HCT116 (cell line): ENCODE results near the gene TCF7L2. TPM values are rescaled to one million over a fixed set of nuclear protein-coding genes. Genes with fewer than 3 reads are reported as not detected.

Experiments used
- ATAC-seq: fragments of 200-7000 bp; cut with Tn5 transposase; 2 replicates; pipeline ENCODE4 v1.9.1; 2020; ENCODE audit warnings: mild to moderate bottlenecking, moderate library complexity
- BruUV-seq: library from RNA; stranded (reverse); fragments of 400-500 nt; replicated peaks from 2 replicates; lab custom pipeline; 2021; lab: Mats Ljungman, UMichigan
- CTCF ChIA-PET: fragments of 300-600 bp; sonication (Branson Sonifier 250); formaldehyde crosslinking; loops from one replicate; lab custom pipeline; 2021; ENCODE audit warnings: antibody characterized with exemption; lab: Charles Lee
- POLR2A ChIA-PET: fragments of 300-600, 350-600 bp; sonication (Branson Sonifier 250); formaldehyde crosslinking; loops from one replicate; lab custom pipeline; 2021; ENCODE audit warnings: antibody characterized with exemption; lab: Charles Lee
- RAD21 ChIA-PET, 2 experiments: fragments of 300-600 bp; sonication (Branson Sonifier 250); formaldehyde crosslinking; loops; one replicate each; lab custom pipeline; 2023; ENCODE audit warnings: low total read pairs in 2 of 2; ENCODE audit not compliant: uncharacterized antibody in 2 of 2, unreplicated experiment in 2 of 2, low non-redundant PET in 1 of 2; lab: Charles Lee
- DNase-seq: peaks from one replicate; pipeline ENCODE4 v3.0.0-alpha.2; 2010; ENCODE audit warnings: low read depth, low spot score
- H2AFZ ChIP-seq: fragments of 200-600 bp; shearing (Covaris generic), sonication (generic); 2 replicates; pipeline ENCODE4 v1.6.1; 2017; ENCODE audit warnings: low read depth, mixed run types, mixed read lengths, antibody characterized with exemption, low read length; ENCODE audit not compliant: poor library complexity, severe bottlenecking
- H3K27ac ChIP-seq: 2 replicates; pipeline ENCODE4 v1.5.1; 2012; ENCODE audit warnings: low read depth, low read length
- H3K27me3 ChIP-seq: fragments of 200-600 bp; sonication (generic); 2 replicates; pipeline ENCODE4 v1.6.1; 2016; ENCODE audit warnings: mixed run types, low read length, mixed read lengths; ENCODE audit not compliant: insufficient read depth
- H3K36me3 ChIP-seq, 2 experiments: fragments of 200-500 bp in 1 of 2; fragments of 200-600 bp in 1 of 2; sonication (Bioruptor generic) in 1 of 2; sonication (generic) in 1 of 2; 2 replicates each; pipeline versions ENCODE4 v1.5.1 to v1.6.1; 2014 to 2016; ENCODE audit warnings: low read length in 2 of 2, inconsistent platforms in 1 of 2, mixed read lengths in 1 of 2, mixed run types in 1 of 2; ENCODE audit not compliant: insufficient read depth in 2 of 2, control insufficient read depth in 1 of 2
- H3K4me1 ChIP-seq, 2 experiments: fragments of 200-600 bp in 1 of 2; sonication (generic) in 1 of 2; 2 replicates each; pipeline versions ENCODE4 v1.5.1 to v1.6.1; 2012 to 2017; ENCODE audit warnings: low read length in 2 of 2, inconsistent platforms in 1 of 2, mild to moderate bottlenecking in 1 of 2, mixed read lengths in 1 of 2, mixed run types in 1 of 2, moderate library complexity in 1 of 2; ENCODE audit not compliant: insufficient read depth in 2 of 2, control insufficient read depth in 1 of 2
- H3K4me2 ChIP-seq: fragments of 200-600 bp; sonication (generic); 2 replicates; pipeline ENCODE4 v1.6.1; 2017; ENCODE audit warnings: mixed run types, low read length, mixed read lengths
- H3K4me3 ChIP-seq, 2 experiments: fragments of 200-600 bp in 1 of 2; sonication (generic) in 1 of 2; replicated peaks in 1 of 2; 2 replicates each; pipeline ENCODE4 v1.5.1; 2011 to 2016; ENCODE audit warnings: low read length in 2 of 2, control low read depth in 1 of 2, low read depth in 1 of 2, mild to moderate bottlenecking in 1 of 2, mixed read lengths in 1 of 2, mixed run types in 1 of 2
- H3K79me2 ChIP-seq: fragments of 200-600 bp; sonication (generic); 2 replicates; pipeline ENCODE4 v1.6.1; 2017; ENCODE audit warnings: mild to moderate bottlenecking, mixed run types, low read length, moderate library complexity, mixed read lengths; ENCODE audit not compliant: insufficient read depth
- H3K9ac ChIP-seq: fragments of 200-600 bp; sonication (generic); 2 replicates; pipeline ENCODE4 v1.6.1; 2016; ENCODE audit warnings: low read length, mixed read lengths
- H3K9me2 ChIP-seq: fragments of 200-600 bp; sonication (generic), shearing (Covaris generic); 2 replicates; pipeline ENCODE4 v1.6.1; 2017; ENCODE audit warnings: mixed run types, mild to moderate bottlenecking, moderate library complexity; ENCODE audit not compliant: insufficient read depth
- H3K9me3 ChIP-seq, 2 experiments: fragments of 200-500 bp in 1 of 2; fragments of 200-600 bp in 1 of 2; sonication (Bioruptor generic) in 1 of 2; sonication (generic) in 1 of 2; 2 replicates each; pipeline ENCODE4 v1.6.1; 2014 to 2017; ENCODE audit warnings: low read length in 2 of 2, mixed read lengths in 2 of 2, inconsistent platforms in 1 of 2, low read depth in 1 of 2, mild to moderate bottlenecking in 1 of 2, mixed run types in 1 of 2, moderate library complexity in 1 of 2; ENCODE audit not compliant: control insufficient read depth in 1 of 2, insufficient read depth in 1 of 2
- H4K20me1 ChIP-seq: fragments of 200-600 bp; sonication (generic), shearing (Covaris generic); 2 replicates; pipeline ENCODE4 v1.6.1; 2017; ENCODE audit warnings: mixed run types, mild to moderate bottlenecking, moderate library complexity; ENCODE audit not compliant: insufficient read depth
- CEBPB ChIP-seq: IDR thresholded peaks from 2 replicates; pipeline ENCODE4 v1.6.1; 2012; ENCODE audit warnings: low read depth
- ELF1 ChIP-seq: IDR thresholded peaks from 2 replicates; pipeline ENCODE4 v1.6.1; 2012; ENCODE audit warnings: low read depth, borderline replicate concordance
- EZH2phosphoT487 ChIP-seq: fragments of 200-600 bp; IDR thresholded peaks from 2 replicates; pipeline ENCODE4 v1.6.1; 2018; ENCODE audit warnings: antibody characterized with exemption, borderline replicate concordance
- FOSL1 ChIP-seq: IDR thresholded peaks from 2 replicates; pipeline ENCODE4 v1.6.1; 2012; ENCODE audit warnings: low read depth
- JUND ChIP-seq: IDR thresholded peaks from 2 replicates; pipeline ENCODE4 v1.6.1; 2012
- POLR2A ChIP-seq: IDR thresholded peaks from 2 replicates; pipeline ENCODE4 v1.7.0; 2011; ENCODE audit warnings: borderline replicate concordance; ENCODE audit not compliant: insufficient read depth, insufficient read length; ENCODE audit errors: extremely low read depth
- POLR2AphosphoS5 ChIP-seq: IDR thresholded peaks from 2 replicates; pipeline ENCODE4 v1.6.1; 2011; ENCODE audit warnings: mild to moderate bottlenecking, low read depth, low read length, moderate library complexity
- SIN3A ChIP-seq: IDR thresholded peaks from 2 replicates; pipeline ENCODE4 v1.6.1; 2012; ENCODE audit warnings: low read depth
- TCF7L2 ChIP-seq: IDR thresholded peaks from 2 replicates; pipeline ENCODE4 v1.7.0; 2011; ENCODE audit warnings: borderline replicate concordance, inconsistent platforms; ENCODE audit not compliant: insufficient read depth, insufficient read length; ENCODE audit errors: extremely low read depth
- YY1 ChIP-seq: IDR thresholded peaks from 2 replicates; pipeline ENCODE4 v1.6.1; 2011; ENCODE audit warnings: low read length, low read depth, moderate library complexity, mild to moderate bottlenecking; ENCODE audit not compliant: insufficient replicate concordance; ENCODE audit errors: extremely low read depth
- intact Hi-C: fragments of 100-400 bp; cut with micrococcal nuclease; formaldehyde crosslinking; loops from 2 replicates; pipeline ENCODE4 v1.10.0; 2022
- total RNA-seq: library from RNA; stranded (reverse); gene quantifications from one replicate; pipeline ENCODE4 v1.2.1, GENCODE V29; 2021; ENCODE audit not compliant: unreplicated experiment
- TF ChIP-seq, protein P1 (sequence below): IDR thresholded peaks from 2 replicates; pipeline ENCODE4 v1.6.1; 2012
- TF ChIP-seq, protein P2 (sequence below): IDR thresholded peaks from 2 replicates; pipeline ENCODE4 v1.6.1; 2012

The TCF7L2 gene
- total RNA-seq, 1 experiment from 2014 or later = 164 TPM

DNA sequence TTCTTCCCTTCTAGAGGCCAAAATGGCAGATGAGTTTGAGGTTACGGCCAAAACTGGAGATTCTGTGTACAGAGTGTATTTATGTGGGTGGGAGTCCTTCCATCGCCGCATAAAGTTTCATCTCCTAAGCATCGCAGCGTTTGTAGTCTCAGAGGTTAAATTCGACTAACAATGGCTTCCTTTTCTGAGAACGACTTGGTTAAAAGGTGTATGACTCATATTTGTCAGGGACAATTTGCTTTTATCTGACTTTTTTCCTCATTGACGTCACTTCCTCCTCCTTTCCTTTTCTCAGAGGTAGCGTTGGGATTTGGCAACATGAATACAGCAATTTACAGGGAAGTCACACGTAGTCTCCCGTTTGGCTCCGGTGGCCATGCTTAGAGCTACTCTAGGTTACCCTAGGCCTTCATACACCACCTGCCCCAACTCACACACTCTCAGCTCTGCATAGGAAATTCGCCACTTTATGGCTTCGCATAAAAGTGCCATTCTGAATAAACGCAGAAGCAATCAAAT, 37.6 kb upstream of the TCF7L2 start:
- H3K9ac ChIP-seq = no peak overlapping the region
- no peaks in the 10 kb centered on the region for H3K9me2 ChIP-seq
- peak overlapping the region; percentile 10 for H2AFZ ChIP-seq
- no peaks in the 10 kb centered on the region for H3K79me2 ChIP-seq
- H3K9me3 ChIP-seq = no peaks in the 10 kb centered on the region
- DNase-seq = peak; percentile 66
- H3K4me3 ChIP-seq = no peak overlapping the region
- ChIA-PET POLR2A (no interaction called here), CTCF (no interaction called here), RAD21 (no interaction called here)
- peak overlapping the region; percentile 42 for H3K4me2 ChIP-seq
- H3K27ac ChIP-seq = no peak overlapping the region; the same call in 1 of the 2 replicates
- peak; percentile 23; the same call in 1 of the 2 replicates for ATAC-seq
- no peaks in the 10 kb centered on the region for H4K20me1 ChIP-seq
- H3K4me1 ChIP-seq = peaks cover 26 to 55% of the 10 kb centered on the region in 2 experiments
- no peaks in the 10 kb centered on the region for H3K27me3 ChIP-seq
- no TSS peak for BruUV-seq
- intact Hi-C loops = no loop called here
- H3K36me3 ChIP-seq = no peaks in the 10 kb centered on the region
- no peak for TF ChIP-seq YY1
- TF ChIP-seq, protein P1, sequence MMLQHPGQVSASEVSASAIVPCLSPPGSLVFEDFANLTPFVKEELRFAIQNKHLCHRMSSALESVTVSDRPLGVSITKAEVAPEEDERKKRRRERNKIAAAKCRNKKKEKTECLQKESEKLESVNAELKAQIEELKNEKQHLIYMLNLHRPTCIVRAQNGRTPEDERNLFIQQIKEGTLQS = no peak
- 0 out of 2 replicates have a peak, but pooled peaks have one; percentile 25 for TF ChIP-seq CEBPB
- TF ChIP-seq FOSL1 = peak; percentile 66
- peak; percentile 88 for TF ChIP-seq TCF7L2
- peak; percentile 22 for TF ChIP-seq POLR2A
- TF ChIP-seq EZH2phosphoT487 = no peak
- TF ChIP-seq, protein P2, sequence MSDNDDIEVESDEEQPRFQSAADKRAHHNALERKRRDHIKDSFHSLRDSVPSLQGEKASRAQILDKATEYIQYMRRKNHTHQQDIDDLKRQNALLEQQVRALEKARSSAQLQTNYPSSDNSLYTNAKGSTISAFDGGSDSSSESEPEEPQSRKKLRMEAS = no peak
- no peak for TF ChIP-seq ELF1
- no peak for TF ChIP-seq POLR2AphosphoS5
- TF ChIP-seq SIN3A = no peak
- peak; percentile 68 for TF ChIP-seq JUND
